DMS53 (cell line): ENCODE results near the gene CAPN8.
"Not testable (repeated sequence)": the region's sequence is repeated elsewhere in the genome, so short reads cannot be mapped to it uniquely, and the experiment has no call there.

ENCODE experiments used
- DNase-seq: peaks from one replicate; lab custom pipeline; 2025; lab: John Stamatoyannopoulos, UW

CAPN8 gene

GRCh38 chr1:223525957-223526356, 139.5 kb downstream of the CAPN8 start:
- no peak for DNase-seq

DNA sequence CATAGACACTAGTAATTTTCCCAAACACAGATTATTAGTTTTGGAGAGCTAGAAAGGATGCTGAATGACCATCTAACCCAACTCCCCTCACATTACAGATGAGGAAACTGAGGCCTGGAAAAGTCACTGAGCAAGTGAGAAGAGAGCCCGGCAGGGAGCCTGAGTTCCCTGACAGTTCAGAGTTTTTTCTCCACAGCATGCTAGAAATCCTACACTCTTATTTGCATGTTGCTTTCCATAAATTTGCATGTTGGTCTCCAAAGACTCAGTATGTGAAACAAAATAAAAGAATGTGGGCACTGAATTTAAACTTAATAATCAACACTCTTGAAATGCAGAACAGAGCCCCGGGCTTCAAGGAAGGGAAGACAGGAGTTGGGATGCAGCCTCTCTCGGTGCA, 140.0 kb downstream of the CAPN8 start:
- no peak for DNase-seq

- no peak for DNase-seq
Measured at GRCh38 chr1:223524930-223525451, 140.5 kb downstream of the CAPN8 start.

DNA sequence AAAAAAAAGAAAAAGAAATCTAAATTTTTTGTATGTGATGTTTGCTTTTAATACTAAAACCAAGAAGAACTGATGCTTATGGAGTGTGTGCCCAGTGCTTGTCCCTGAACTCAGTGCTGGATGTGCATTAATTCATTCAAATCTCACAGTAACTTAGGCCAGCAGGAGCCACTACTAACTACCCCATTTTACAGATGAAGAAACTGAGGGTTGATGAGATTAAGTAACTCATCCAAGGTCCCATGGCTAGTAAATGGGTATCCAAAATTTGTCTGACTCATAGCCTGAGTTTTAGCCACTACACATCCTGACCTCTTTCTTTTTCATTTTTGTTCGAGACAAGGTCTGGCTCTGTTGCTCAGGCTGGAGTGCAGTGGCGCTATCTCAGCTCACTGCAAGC, 144.4 kb downstream of the CAPN8 start:
- DNase-seq = no peak

- no peak for DNase-seq
Measured at GRCh38 chr1:223520200-223520599, 145.3 kb downstream of the CAPN8 start.

DNA sequence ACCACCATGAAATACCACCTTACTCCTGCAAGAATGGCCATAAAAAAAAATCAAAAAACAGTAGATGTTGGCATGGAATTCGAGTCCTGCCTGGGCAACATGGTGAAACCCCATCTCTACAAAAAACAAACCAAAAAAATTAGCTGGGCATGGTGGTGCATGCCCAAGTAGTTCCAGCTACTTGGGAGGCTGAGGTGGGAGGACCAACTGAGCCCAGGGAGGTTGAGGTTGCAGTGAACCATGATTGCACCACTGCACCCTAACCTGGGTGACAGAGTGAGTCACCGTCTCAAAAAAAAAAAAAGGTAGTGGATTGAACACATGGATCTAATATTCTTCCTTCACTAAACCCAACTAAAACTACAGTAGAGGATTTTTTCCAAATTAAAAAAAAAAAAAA, 146.4 kb downstream of the CAPN8 start:
- DNase-seq = no peak

DNA sequence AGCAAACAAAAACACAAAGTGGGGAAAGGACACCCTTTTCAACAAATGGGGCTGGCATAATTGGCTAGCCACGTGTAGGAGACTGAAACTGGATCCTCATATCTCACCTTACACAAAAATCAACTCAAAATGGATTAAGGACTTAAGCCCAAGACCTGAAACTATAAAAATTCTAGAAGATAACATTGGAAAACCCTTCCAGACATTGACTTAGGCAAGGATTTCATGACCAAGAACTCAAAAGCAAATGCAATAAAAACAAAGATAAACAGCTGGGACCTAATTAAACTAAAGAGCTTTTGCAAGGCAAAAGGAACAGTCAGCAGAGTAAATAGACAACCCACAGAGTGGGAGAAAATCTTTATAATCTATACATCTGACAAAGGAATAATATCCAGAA, 146.9 kb downstream of the CAPN8 start:
- DNase-seq = not testable (repeated sequence)

DNA sequence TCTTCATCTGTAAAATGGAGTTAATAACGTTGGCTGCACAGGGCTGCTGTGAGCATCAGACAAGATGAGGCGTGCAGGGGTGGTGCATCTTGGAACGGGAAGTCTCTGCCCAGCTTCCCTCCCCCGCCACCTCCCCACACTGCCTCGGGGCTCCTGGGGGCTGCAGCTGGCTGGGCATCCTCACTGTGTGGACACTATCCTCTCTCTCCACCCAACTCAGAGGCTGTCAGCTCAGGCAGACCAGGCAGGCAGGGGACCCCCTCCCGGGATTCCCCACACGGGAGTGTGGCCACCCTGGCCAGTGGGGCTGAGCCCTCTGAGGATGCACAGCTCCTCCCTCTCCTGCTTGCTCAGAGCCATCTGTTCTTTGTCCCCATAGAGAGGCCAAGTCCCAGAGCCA, 149.6 kb downstream of the CAPN8 start:
- no peak for DNase-seq

- DNase-seq = no peak
Measured at GRCh38 chr1:223515421-223515820, 150.1 kb downstream of the CAPN8 start.

GRCh38 chr1:223514644-223515043, 150.9 kb downstream of the CAPN8 start:
- no peak for DNase-seq

GRCh38 chr1:223513309-223513708, 152.2 kb downstream of the CAPN8 start:
- peak; percentile 28 for DNase-seq

GRCh38 chr1:223512057-223512456, 153.4 kb downstream of the CAPN8 start:
- no peak for DNase-seq

GRCh38 chr1:223508796-223509195, 156.7 kb downstream of the CAPN8 start:
- DNase-seq = no peak

DNA sequence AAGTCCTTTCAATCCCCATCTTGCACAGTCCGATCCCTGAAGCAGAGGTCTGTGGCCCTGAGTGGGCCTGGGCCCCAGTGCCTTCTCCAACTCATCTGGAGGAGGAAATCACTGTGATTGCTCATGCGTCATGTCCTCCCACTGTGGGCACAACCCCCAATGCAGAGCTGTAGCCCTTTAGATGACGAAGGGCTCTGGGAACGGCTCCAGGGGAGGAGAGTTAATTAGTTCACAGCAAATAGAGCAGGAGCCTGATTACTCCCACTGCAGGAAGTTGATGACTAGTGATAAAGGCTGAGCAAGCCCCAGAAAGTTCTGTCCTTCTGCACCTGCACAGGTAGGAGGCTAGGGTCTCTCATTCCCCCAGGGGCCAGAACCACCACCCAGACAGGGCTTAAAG, 160.8 kb downstream of the CAPN8 start:
- no peak for DNase-seq

GRCh38 chr1:223503348-223503747, 162.2 kb downstream of the CAPN8 start:
- DNase-seq = no peak

- DNase-seq = peak; percentile 54
Measured at GRCh38 chr1:223500560-223501425, 164.7 kb downstream of the CAPN8 start.

GRCh38 chr1:223496883-223497282, 168.6 kb downstream of the CAPN8 start:
- DNase-seq = no peak

- no peak for DNase-seq
Measured at GRCh38 chr1:223494926-223495645, 170.4 kb downstream of the CAPN8 start.

GRCh38 chr1:223492044-223492443, 173.5 kb downstream of the CAPN8 start:
- DNase-seq = no peak
